ENCODE measurements around the gene LVRN. TPM values are rescaled to one million over a fixed set of nuclear protein-coding genes. Genes with fewer than 3 reads are reported as not detected.

The LVRN gene
- total RNA-seq, 1 experiment from 2014 or later = 0.09 TPM

DNA sequence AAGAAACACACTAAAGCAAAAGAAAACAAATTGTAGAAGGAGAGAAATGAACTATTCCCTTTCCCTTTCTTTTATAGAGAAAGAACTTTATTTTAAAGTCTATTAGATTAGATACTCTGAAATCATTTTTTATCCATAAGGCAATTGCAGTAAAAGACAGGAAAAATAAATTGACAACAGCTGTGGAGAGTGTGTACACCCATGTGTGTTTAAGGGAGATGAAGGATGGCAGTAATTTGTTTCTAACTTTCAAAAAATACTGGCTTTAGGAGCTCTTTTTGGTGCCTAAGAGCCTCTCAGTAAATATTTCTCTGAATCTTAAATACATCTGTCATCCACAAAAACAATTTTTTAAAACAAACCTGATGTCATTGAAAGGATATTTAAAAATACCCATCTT is 51.7 kb downstream of the LVRN start:
- Histone ChIP-seq H2AK5ac (ENCODE audit: insufficient read length, low read length) (no peak overlapping the region), H2BK12ac (ENCODE audit: insufficient read length, low read depth, low read length) (no peak overlapping the region), H2AFZ (ENCODE audit: low read length) (no peak overlapping the region), H3K27me3 (ENCODE audit: insufficient read depth, low read length) (no peaks in the 10 kb centered on the region), H3K79me2 (ENCODE audit: insufficient read depth, low read length) (no peaks in the 10 kb centered on the region; the same call in 1 of the 2 replicates), H3K9ac (ENCODE audit: extremely low read depth, insufficient read length, low read length) (no peak overlapping the region), H3K18ac (ENCODE audit: insufficient read length, low read depth, low read length) (no peak overlapping the region), H2BK15ac (ENCODE audit: low read depth, low read length) (no peak overlapping the region), H3K27ac (ENCODE audit: insufficient read length, low read depth, low read length) (no peak overlapping the region), H3T11ph (ENCODE audit: low read length) (no peak overlapping the region), H3K4me1 (ENCODE audit: insufficient read depth, low read length) (no peaks in the 10 kb centered on the region), H3K9me3 (ENCODE audit: control insufficient read depth, low read depth, low read length) (no peaks in the 10 kb centered on the region), H4K91ac (ENCODE audit: insufficient read length, low read depth, low read length) (no peak overlapping the region), H2BK20ac (ENCODE audit: low read depth, low read length, poor library complexity, severe bottlenecking) (no peak overlapping the region), H3K79me1 (ENCODE audit: insufficient read depth, low read depth, low read length, poor library complexity, severe bottlenecking) (no peaks in the 10 kb centered on the region), H3K4ac (ENCODE audit: low read depth, low read length) (no peak overlapping the region), H4K8ac (replicated peaks; ENCODE audit: insufficient read length, low read depth, low read length) (no peak overlapping the region), H3K23ac (ENCODE audit: insufficient read length, low read depth, low read length) (no peak overlapping the region), H2BK5ac (ENCODE audit: insufficient read length, low read length) (no peak overlapping the region), H4K20me1 (ENCODE audit: control insufficient read depth, insufficient read depth, insufficient read length) (no peaks in the 10 kb centered on the region), H2BK120ac (ENCODE audit: low read depth, low read length, poor library complexity, severe bottlenecking) (no peak overlapping the region), H3K14ac (ENCODE audit: insufficient read depth, low read length) (no peak overlapping the region), H3K4me2 (ENCODE audit: insufficient read depth, insufficient read length, low read length) (no peak overlapping the region), H3K23me2 (ENCODE audit: insufficient read length, low read depth, low read length, poor library complexity, severe bottlenecking) (no peaks in the 10 kb centered on the region), H3K56ac (ENCODE audit: insufficient read length, low read depth, low read length) (no peak overlapping the region), H4K5ac (ENCODE audit: insufficient read length, low read depth, low read length) (no peak overlapping the region)
- Mint-ChIP-seq H3K4me1 (no peaks in the 10 kb centered on the region), H3K27me3 (ENCODE audit: low read depth) (no peaks in the 10 kb centered on the region), H3K36me3 (ENCODE audit: insufficient read depth in 1 of 3, low read depth in 3 of 3) (no peaks in the 10 kb centered on the region), H3K9me3 (no peaks in the 10 kb centered on the region), H3K4me3 (no peak overlapping the region), H3K27ac (no peak overlapping the region)
- DNase-seq = no peak
- TF ChIP-seq, protein P1, sequence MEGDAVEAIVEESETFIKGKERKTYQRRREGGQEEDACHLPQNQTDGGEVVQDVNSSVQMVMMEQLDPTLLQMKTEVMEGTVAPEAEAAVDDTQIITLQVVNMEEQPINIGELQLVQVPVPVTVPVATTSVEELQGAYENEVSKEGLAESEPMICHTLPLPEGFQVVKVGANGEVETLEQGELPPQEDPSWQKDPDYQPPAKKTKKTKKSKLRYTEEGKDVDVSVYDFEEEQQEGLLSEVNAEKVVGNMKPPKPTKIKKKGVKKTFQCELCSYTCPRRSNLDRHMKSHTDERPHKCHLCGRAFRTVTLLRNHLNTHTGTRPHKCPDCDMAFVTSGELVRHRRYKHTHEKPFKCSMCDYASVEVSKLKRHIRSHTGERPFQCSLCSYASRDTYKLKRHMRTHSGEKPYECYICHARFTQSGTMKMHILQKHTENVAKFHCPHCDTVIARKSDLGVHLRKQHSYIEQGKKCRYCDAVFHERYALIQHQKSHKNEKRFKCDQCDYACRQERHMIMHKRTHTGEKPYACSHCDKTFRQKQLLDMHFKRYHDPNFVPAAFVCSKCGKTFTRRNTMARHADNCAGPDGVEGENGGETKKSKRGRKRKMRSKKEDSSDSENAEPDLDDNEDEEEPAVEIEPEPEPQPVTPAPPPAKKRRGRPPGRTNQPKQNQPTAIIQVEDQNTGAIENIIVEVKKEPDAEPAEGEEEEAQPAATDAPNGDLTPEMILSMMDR (conservative IDR thresholded peaks at IDR 0.05) = no peak

All from H9 (cell line).